Skeletal muscle satellite cell (primary cell): ENCODE results near the gene DIS3L2.

Experiments
- H3K27me3 ChIP-seq: 2 replicates; pipeline ENCODE4 v1.7.0; 2013; ENCODE audit warnings: low read length; ENCODE audit not compliant: control insufficient read depth, insufficient read depth
- H3K36me3 ChIP-seq: 2 replicates; pipeline ENCODE4 v1.7.0; 2013; ENCODE audit warnings: mild to moderate bottlenecking, control low read depth, low read length; ENCODE audit not compliant: insufficient read depth
- H3K4me1 ChIP-seq: 2 replicates; pipeline ENCODE4 v1.7.0; 2013; ENCODE audit warnings: low read length; ENCODE audit not compliant: control insufficient read depth, insufficient read depth
- H3K4me2 ChIP-seq: 2 replicates; pipeline ENCODE4 v1.7.0; 2013; ENCODE audit warnings: mild to moderate bottlenecking, low read length
- H3K4me3 ChIP-seq: 2 replicates; pipeline ENCODE4 v1.7.0; 2013; ENCODE audit warnings: low read length
- H3K9ac ChIP-seq: 2 replicates; pipeline ENCODE4 v1.7.0; 2013; ENCODE audit warnings: mild to moderate bottlenecking, low read depth, low read length, moderate library complexity
- H3K9me3 ChIP-seq: replicated peaks from 2 replicates; pipeline ENCODE4 v1.7.0; 2013; ENCODE audit warnings: mild to moderate bottlenecking, control low read depth, low read length

DIS3L2 gene

GRCh38 chr2:232349546-232349945 lies 388.0 kb downstream of the DIS3L2 start:
- H3K9ac ChIP-seq = no peak overlapping the region
- no peak overlapping the region for H3K4me2 ChIP-seq
- no peaks in the 10 kb centered on the region for H3K9me3 ChIP-seq
- H3K27me3 ChIP-seq = peaks cover 72% of the 10 kb centered on the region
- no peaks in the 10 kb centered on the region for H3K4me1 ChIP-seq
- H3K4me3 ChIP-seq = no peak overlapping the region
- H3K36me3 ChIP-seq = no peaks in the 10 kb centered on the region

DNA sequence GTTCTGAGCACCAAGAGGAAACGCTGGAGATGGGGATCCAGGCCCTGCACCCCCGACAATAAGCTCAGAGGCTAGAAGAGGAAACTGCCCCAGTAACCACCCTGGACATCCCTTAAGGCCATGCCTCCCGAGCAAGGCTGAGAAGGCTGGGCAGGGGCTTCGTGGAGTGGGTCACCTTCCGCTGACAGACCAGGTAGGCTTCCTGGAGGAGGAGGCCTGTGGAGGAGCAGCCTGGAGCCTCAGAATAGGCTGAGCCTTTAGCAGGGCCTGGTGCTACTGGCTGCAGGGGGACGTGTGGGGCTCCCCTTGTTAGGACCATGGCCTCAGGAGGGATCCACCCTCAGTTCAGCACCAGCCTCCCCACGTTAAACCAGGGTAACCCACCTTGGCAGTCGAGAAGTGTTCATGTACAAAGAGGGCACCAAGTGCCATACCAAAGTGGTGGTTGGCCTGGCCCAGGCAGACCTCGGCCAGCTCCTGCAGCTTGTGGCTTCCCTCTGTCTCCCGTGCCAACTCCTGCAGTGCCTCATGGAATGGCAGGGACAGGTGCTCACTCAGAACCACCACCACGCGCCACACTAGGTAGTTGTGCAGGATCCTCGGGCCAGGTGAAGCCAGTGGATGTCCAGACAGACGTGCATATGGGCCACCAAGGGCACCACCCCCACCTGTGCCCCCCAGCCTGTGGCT lies 388.6 kb downstream of the DIS3L2 start:
- Histone ChIP-seq H3K4me3 (no peak overlapping the region), H3K36me3 (no peaks in the 10 kb centered on the region), H3K4me1 (no peaks in the 10 kb centered on the region), H3K9ac (no peak overlapping the region), H3K27me3 (peaks cover 72% of the 10 kb centered on the region), H3K9me3 (no peaks in the 10 kb centered on the region), H3K4me2 (no peak overlapping the region)

DNA sequence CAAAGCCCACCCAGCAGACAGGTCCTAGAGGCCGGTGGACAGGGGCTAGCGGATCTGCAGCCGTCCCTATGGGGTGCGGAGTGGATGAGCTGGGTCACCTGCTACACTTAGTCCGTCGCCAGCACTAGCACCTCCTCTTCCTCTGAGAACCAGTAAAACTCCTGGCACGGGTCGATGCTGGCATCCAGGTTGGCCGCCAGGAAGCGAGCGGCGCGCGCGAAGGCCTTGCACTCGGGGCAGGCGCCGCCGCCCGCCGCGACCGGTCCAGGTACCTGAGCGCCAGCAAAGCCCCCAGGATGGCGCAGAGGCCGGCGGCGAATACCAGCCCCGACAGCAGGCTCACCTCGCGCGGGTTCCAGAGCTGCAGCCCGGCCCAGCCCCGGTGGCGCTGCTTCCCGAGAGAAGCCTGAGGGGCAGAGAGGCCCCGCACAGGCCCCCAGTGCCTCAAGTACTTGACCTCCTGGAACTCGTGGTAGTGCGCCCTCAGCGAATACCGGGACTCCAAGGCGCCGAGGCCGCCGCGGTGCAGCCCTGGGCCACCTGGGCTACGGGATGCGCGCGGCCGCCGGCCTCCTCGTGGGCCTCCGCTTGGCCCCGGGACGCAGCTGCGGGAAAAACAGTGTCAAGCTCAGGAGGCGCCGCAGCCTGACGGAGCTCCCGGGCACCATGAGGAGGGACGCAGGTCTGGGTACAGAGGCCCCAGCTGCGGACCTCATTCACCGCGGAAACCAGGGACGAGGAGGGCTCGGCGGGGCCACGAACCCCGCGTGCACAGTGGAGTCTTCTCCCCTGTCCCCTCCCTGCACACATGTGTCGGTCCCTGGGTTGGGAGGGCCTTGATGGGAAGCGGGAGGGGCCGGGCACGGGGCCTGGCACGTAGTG lies 389.5 kb downstream of the DIS3L2 start:
- Histone ChIP-seq H3K4me1 (no peaks in the 10 kb centered on the region), H3K4me3 (no peak overlapping the region), H3K9me3 (no peaks in the 10 kb centered on the region), H3K27me3 (peaks cover 72% of the 10 kb centered on the region), H3K36me3 (no peaks in the 10 kb centered on the region), H3K4me2 (no peak overlapping the region), H3K9ac (no peak overlapping the region)

- Histone ChIP-seq H3K9ac (no peak overlapping the region), H3K4me3 (no peak overlapping the region)
Observed at GRCh38 chr2:232351686-232352510, 390.4 kb downstream of the DIS3L2 start.

GRCh38 chr2:232352511-232353091 lies 391.1 kb downstream of the DIS3L2 start:
- H3K9ac ChIP-seq = no peak overlapping the region
- H3K4me2 ChIP-seq = no peak overlapping the region
- no peaks in the 10 kb centered on the region for H3K36me3 ChIP-seq
- H3K27me3 ChIP-seq = peaks cover 62% of the 10 kb centered on the region
- no peak overlapping the region for H3K4me3 ChIP-seq
- H3K9me3 ChIP-seq = no peaks in the 10 kb centered on the region
- no peaks in the 10 kb centered on the region for H3K4me1 ChIP-seq

More at GRCh38 chr2:232351686-232352510, 390.4 kb downstream of the DIS3L2 start:
- H3K36me3 ChIP-seq = no peaks in the 10 kb centered on the region
- no peaks in the 10 kb centered on the region for H3K4me1 ChIP-seq
- no peaks in the 10 kb centered on the region for H3K9me3 ChIP-seq
- H3K27me3 ChIP-seq = peaks cover 69% of the 10 kb centered on the region
- H3K4me2 ChIP-seq = no peak overlapping the region

- Histone ChIP-seq H3K9ac (no peak overlapping the region), H3K27me3 (peaks cover 59% of the 10 kb centered on the region), H3K36me3 (no peaks in the 10 kb centered on the region), H3K4me2 (no peak overlapping the region), H3K9me3 (no peaks in the 10 kb centered on the region), H3K4me1 (no peaks in the 10 kb centered on the region), H3K4me3 (no peak overlapping the region)
Observed at GRCh38 chr2:232353096-232353495, 391.6 kb downstream of the DIS3L2 start.

GRCh38 chr2:232353660-232354059 lies 392.1 kb downstream of the DIS3L2 start:
- Histone ChIP-seq H3K9ac (no peak overlapping the region), H3K4me2 (no peak overlapping the region), H3K4me3 (no peak overlapping the region), H3K9me3 (no peaks in the 10 kb centered on the region), H3K27me3 (peaks cover 53% of the 10 kb centered on the region), H3K36me3 (no peaks in the 10 kb centered on the region), H3K4me1 (no peaks in the 10 kb centered on the region)

- Histone ChIP-seq H3K27me3 (peaks cover 49% of the 10 kb centered on the region), H3K4me2 (no peak overlapping the region), H3K4me3 (no peak overlapping the region), H3K4me1 (no peaks in the 10 kb centered on the region), H3K9ac (no peak overlapping the region), H3K36me3 (no peaks in the 10 kb centered on the region), H3K9me3 (no peaks in the 10 kb centered on the region)
Observed at GRCh38 chr2:232354069-232354468, 392.6 kb downstream of the DIS3L2 start.

DNA sequence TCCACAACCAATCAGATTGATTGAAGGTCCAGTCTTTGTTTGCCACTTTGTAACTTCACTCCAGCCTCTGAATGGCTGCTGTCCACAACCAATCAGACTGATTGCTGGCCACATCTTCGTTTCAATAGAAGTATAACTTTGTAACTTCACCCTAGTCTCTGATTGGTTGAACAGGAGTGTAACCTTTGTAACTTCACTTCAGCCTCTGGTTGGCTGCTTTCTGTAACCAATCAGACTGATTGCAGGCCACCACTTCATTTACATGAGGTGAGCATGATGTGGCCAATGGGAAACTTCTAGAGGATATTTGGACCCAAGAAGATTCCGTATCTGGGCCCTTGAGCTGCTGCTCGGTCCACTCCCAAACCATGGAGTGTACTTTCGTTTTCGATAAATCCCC lies 400.1 kb downstream of the DIS3L2 start:
- H3K4me1 ChIP-seq = no peaks in the 10 kb centered on the region
- no peak overlapping the region for H3K4me2 ChIP-seq
- H3K36me3 ChIP-seq = no peaks in the 10 kb centered on the region
- H3K9ac ChIP-seq = no peak overlapping the region
- H3K9me3 ChIP-seq = no peaks in the 10 kb centered on the region
- H3K27me3 ChIP-seq = peaks cover 8% of the 10 kb centered on the region
- no peak overlapping the region for H3K4me3 ChIP-seq

- Histone ChIP-seq H3K27me3 (peaks cover 13% of the 10 kb centered on the region), H3K9me3 (no peaks in the 10 kb centered on the region), H3K4me1 (no peaks in the 10 kb centered on the region), H3K9ac (no peak overlapping the region), H3K4me3 (no peak overlapping the region), H3K36me3 (no peaks in the 10 kb centered on the region), H3K4me2 (no peak overlapping the region)
Observed at GRCh38 chr2:232362174-232362900, 400.8 kb downstream of the DIS3L2 start.
